HG02798 (cell line): ENCODE measurements around the gene SERPINA1.

Experiments
- ATAC-seq: cut with Tn5 transposase; IDR thresholded peaks from one replicate; pipeline ENCODE4 v1.9.1; 2021; ENCODE audit warnings: mild to moderate bottlenecking; ENCODE audit not compliant: unreplicated experiment, poor library complexity

Gene SERPINA1

GRCh38 chr14:94398536-94398935 lies 10.1 kb upstream of the SERPINA1 start:
- ATAC-seq = no peak

GRCh38 chr14:94398182-94398479 lies 9.7 kb upstream of the SERPINA1 start:
- no peak for ATAC-seq

GRCh38 chr14:94397289-94398181 lies 9.1 kb upstream of the SERPINA1 start:
- ATAC-seq = no peak

- no peak for ATAC-seq
Observed at GRCh38 chr14:94396628-94397225, 8.3 kb upstream of the SERPINA1 start.

GRCh38 chr14:94395888-94396574 lies 7.6 kb upstream of the SERPINA1 start:
- ATAC-seq = no peak

- ATAC-seq = no peak
Observed at GRCh38 chr14:94395282-94395887, 7.0 kb upstream of the SERPINA1 start.

GRCh38 chr14:94394581-94395207 lies 6.3 kb upstream of the SERPINA1 start:
- no peak for ATAC-seq

GRCh38 chr14:94394025-94394493 lies 5.7 kb upstream of the SERPINA1 start:
- no peak for ATAC-seq

- no peak for ATAC-seq
Observed at GRCh38 chr14:94393474-94393873, 5.1 kb upstream of the SERPINA1 start.

- ATAC-seq = no peak
Observed at GRCh38 chr14:94392510-94392935, 4.1 kb upstream of the SERPINA1 start.

- ATAC-seq = no peak
Observed at GRCh38 chr14:94391281-94391975, 3.0 kb upstream of the SERPINA1 start.

GRCh38 chr14:94390372-94391086 lies 2.1 kb upstream of the SERPINA1 start:
- no peak for ATAC-seq

- ATAC-seq = no peak
Observed at GRCh38 chr14:94389731-94390371, 1.4 kb upstream of the SERPINA1 start.

- ATAC-seq = no peak
Observed at GRCh38 chr14:94389104-94389469, 685 bp upstream of the SERPINA1 start.

- no peak for ATAC-seq
Observed at GRCh38 chr14:94388027-94388383, 397 bp downstream of the SERPINA1 start.

- no peak for ATAC-seq
Observed at GRCh38 chr14:94387051-94388026, 1.1 kb downstream of the SERPINA1 start.

- ATAC-seq = no peak
Observed at GRCh38 chr14:94386085-94387031, 2.0 kb downstream of the SERPINA1 start.
